DMS53 (cell line): ENCODE results near the gene VAV2.

ENCODE experiments used
- DNase-seq: peaks from one replicate; lab custom pipeline; 2025; lab: John Stamatoyannopoulos, UW

The VAV2 gene

GRCh38 chr9:133952598-133953550, 39.2 kb downstream of the VAV2 start:
- DNase-seq = no peak

DNA sequence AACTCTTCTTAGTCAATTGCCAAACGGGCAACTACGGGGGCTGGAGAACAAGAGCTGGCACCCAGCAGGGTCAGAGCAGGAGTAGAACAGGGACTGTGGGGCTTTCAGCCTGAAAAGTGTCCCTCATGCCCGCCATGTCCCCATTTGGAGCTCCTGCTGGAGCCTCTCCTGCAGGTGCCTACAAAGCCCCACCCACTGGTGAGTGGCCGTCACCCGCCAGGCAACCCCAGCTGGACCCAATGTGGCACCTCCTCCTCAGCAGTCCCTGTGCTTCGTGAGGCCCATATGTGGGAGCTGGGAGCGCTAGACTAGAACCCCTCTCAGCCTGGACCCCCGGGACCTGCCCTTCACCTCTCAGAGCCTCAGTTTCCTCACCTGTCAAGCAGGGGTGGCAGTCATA, 40.9 kb downstream of the VAV2 start:
- DNase-seq = no peak

GRCh38 chr9:133950629-133951111, 41.5 kb downstream of the VAV2 start:
- no peak for DNase-seq

GRCh38 chr9:133950192-133950591, 41.9 kb downstream of the VAV2 start:
- no peak for DNase-seq

DNA sequence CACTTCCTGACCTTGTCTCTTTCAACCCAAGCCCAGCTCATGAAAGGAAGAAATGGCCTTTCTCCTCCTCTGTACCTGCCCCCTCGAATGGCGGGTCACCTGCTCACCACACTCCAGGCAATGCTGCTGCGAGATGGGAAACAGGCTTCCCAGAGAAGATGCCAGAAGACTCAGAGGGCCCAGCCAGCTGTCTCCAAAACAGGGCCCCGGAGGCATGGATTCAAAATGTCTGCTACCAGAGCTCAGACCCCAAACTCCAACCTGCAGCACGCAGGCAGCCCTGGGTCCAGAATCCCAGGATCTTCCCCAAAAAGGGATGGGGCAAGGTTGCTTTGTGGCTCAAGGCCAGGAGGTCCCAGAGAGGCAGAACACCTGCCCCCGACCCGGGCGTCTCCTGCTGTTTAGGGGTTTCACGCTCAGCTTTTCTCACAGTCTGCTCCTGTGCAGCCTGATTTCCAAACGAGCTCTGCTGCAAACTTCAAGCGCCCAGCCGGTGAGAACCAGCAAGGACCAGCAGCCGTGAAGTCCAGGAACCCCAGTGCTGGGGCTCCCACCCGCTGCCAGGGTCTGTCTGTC, 42.5 kb downstream of the VAV2 start:
- DNase-seq = no peak

- no peak for DNase-seq
These were observed 43.3 kb downstream of the VAV2 start for GRCh38 chr9:133948561-133949485.

- DNase-seq = no peak
These were observed 44.0 kb downstream of the VAV2 start for GRCh38 chr9:133948131-133948530.

- DNase-seq = no peak
These were observed 45.2 kb downstream of the VAV2 start for GRCh38 chr9:133946840-133947486.

- DNase-seq = no peak
These were observed 46.0 kb downstream of the VAV2 start for GRCh38 chr9:133945977-133946753.

- DNase-seq = no peak
These were observed 46.7 kb downstream of the VAV2 start for GRCh38 chr9:133945314-133945975.

- DNase-seq = no peak
These were observed 47.4 kb downstream of the VAV2 start for GRCh38 chr9:133944746-133945135.

GRCh38 chr9:133943781-133944745, 48.1 kb downstream of the VAV2 start:
- DNase-seq = no peak

- no peak for DNase-seq
These were observed 48.9 kb downstream of the VAV2 start for GRCh38 chr9:133943036-133943780.

DNA sequence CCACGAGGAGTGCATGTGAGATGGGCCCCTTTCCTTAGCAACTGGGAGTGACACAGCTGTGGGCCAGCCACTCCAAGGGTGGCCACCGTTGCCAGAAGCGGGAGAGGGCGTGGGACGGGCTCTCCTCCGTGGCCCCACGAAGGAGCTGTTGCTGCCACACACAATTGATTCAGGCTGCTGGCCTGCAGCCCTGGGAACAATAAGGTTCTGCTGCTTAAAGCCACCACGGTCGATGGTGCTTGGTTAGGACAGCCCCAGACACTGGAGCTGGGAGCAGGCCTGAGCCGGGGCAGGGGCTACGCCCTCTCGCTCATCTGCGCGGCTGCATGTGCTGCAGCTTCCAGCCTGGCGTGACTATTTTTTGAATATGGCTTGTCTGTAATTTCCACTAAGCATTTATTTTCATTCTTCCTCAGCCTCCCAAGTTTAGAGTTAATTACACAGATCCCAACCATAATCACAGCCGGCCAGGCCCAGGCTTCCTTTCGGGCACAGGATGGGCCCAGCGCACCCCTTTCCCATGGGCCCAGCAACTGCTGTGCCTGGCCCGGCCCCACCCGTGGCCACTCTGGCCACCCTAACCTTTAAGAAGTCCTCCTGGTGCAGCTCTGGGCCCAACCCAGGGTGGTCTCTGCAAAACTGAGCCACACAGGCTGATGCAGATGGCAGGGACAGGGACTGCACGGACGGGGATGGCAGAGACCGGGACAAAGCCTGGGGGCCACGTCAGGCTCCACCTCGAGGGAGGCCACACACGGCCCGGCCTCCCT, 49.7 kb downstream of the VAV2 start:
- DNase-seq = no peak

DNA sequence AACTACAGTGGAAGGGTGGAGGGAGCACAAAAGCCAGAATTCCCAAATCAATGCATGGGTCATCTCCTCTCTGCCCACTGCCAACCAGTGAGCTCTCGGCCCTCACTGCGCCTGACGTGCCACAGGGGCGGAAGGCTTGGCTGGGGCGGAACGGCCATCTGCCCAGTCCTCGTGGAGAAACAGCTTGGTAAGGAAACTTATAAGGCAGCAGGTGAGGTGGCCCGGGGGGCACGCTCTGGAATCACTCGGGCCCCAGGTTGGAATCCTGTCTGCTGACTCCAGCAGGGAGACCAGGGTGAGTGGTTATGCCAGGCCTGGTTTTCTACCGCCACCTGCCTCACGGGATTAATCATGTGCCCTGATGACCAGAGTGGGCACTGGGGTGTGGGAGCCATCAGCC, 52.3 kb downstream of the VAV2 start:
- DNase-seq = no peak

- DNase-seq = no peak
These were observed 52.8 kb downstream of the VAV2 start for GRCh38 chr9:133939171-133939785.

GRCh38 chr9:133938753-133939152, 53.4 kb downstream of the VAV2 start:
- DNase-seq = no peak
